GM21825 (cell line): ENCODE results near the gene TMEM184A.
A peak's percentile ranks its signal among the peaks of the same experiment; 100 is the strongest.
"Not testable (repeated sequence)": the region's sequence is repeated elsewhere in the genome, so short reads cannot be mapped to it uniquely, and the experiment has no call there.

Experiments used
- ATAC-seq: cut with Tn5 transposase; IDR thresholded peaks from one replicate; pipeline ENCODE4 v1.9.1; 2021; ENCODE audit warnings: mild to moderate bottlenecking, moderate library complexity; ENCODE audit not compliant: unreplicated experiment

TMEM184A gene

GRCh38 chr7:1590887-1591286 is 34.9 kb upstream of the TMEM184A start:
- no peak for ATAC-seq

- no peak for ATAC-seq
These were observed 34.5 kb upstream of the TMEM184A start for GRCh38 chr7:1590476-1590875.

- no peak for ATAC-seq
These were observed 33.0 kb upstream of the TMEM184A start for GRCh38 chr7:1588978-1589377.

- ATAC-seq: no peak
These were observed 31.7 kb upstream of the TMEM184A start for GRCh38 chr7:1587738-1588137.

- ATAC-seq: no peak
These were observed 31.1 kb upstream of the TMEM184A start for GRCh38 chr7:1586827-1587705.

- no peak for ATAC-seq
These were observed 30.3 kb upstream of the TMEM184A start for GRCh38 chr7:1586126-1586826.

GRCh38 chr7:1585142-1585981 is 29.4 kb upstream of the TMEM184A start:
- ATAC-seq: no peak

- ATAC-seq: no peak
These were observed 28.7 kb upstream of the TMEM184A start for GRCh38 chr7:1584700-1585099.

- not testable (repeated sequence) for ATAC-seq
These were observed 27.4 kb upstream of the TMEM184A start for GRCh38 chr7:1583241-1583930.

GRCh38 chr7:1580422-1581030 is 24.5 kb upstream of the TMEM184A start:
- no peak for ATAC-seq

GRCh38 chr7:1579481-1580421 is 23.7 kb upstream of the TMEM184A start:
- peak; percentile 81 for ATAC-seq

- ATAC-seq: no peak
These were observed 22.5 kb upstream of the TMEM184A start for GRCh38 chr7:1578513-1578912.

- ATAC-seq: no peak
These were observed 20.7 kb upstream of the TMEM184A start for GRCh38 chr7:1576521-1577253.

- ATAC-seq: no peak
These were observed 19.8 kb upstream of the TMEM184A start for GRCh38 chr7:1575809-1576208.

GRCh38 chr7:1572111-1572822 is 16.3 kb upstream of the TMEM184A start:
- no peak for ATAC-seq

GRCh38 chr7:1569833-1570632 is 14.0 kb upstream of the TMEM184A start, which contains the start of gene PSMG3:
Gene PSMG3 (minus strand): TSS chr7:1570032. CDS start chr7:1569339, 693 bp downstream.
- peak; percentile 89 for ATAC-seq

- ATAC-seq: no peak
These were observed 13.4 kb upstream of the TMEM184A start for GRCh38 chr7:1569440-1569832.
